ENCODE results near the gene LIPC. TPM values are rescaled to one million over a fixed set of nuclear protein-coding genes. Genes with fewer than 3 reads are reported as not detected.

Gene LIPC
- total RNA-seq, 4 donors from 2014 or later: 0.81 to 4.6 (median 1.8) TPM

GRCh38 chr15:58551764-58552504, 120.1 kb downstream of the LIPC start:
- TF ChIP-seq POLR2A (IDR thresholded peaks at IDR 0.05) (no peak), CTCF (IDR thresholded peaks at IDR 0.05) (no peak)
- no peaks in the 10 kb centered on the region for H3K9me3 ChIP-seq
- no peaks in the 10 kb centered on the region for H3K36me3 ChIP-seq
- no peaks in the 10 kb centered on the region for H3K27me3 ChIP-seq
- 60 to 61% methylated on average over 23 of the region's 23 CpGs for WGBS, 2 donors
- H3K4me3 ChIP-seq (replicated peaks in 1 of 3): no peak overlapping the region
- intact Hi-C loops (cut with DNase I): no loop called here
- DNase-seq: peak; percentile 26 to 38
- H3K27ac ChIP-seq: no peak overlapping the region
- peaks cover 0 to 12% of the 10 kb centered on the region in 2 donors for H3K4me1 ChIP-seq

GRCh38 chr15:58552505-58553364, 120.9 kb downstream of the LIPC start:
- intact Hi-C loops (cut with DNase I): no loop called here
- TF ChIP-seq CTCF (IDR thresholded peaks at IDR 0.05) (no peak), POLR2A (IDR thresholded peaks at IDR 0.05) (no peak)
- Histone ChIP-seq H3K4me3 (replicated peaks in 1 of 3) (no peak overlapping the region), H3K4me1 (peaks cover 0 to 5% of the 10 kb centered on the region in 2 donors), H3K27me3 (no peaks in the 10 kb centered on the region), H3K36me3 (no peaks in the 10 kb centered on the region), H3K9me3 (no peaks in the 10 kb centered on the region), H3K27ac (no peak overlapping the region)
- no peak for DNase-seq
- 66 to 81% methylated on average over 21 to 24 of the region's 24 CpGs for WGBS, 2 donors

- H3K4me1 ChIP-seq: peaks cover 0 to 5% of the 10 kb centered on the region in 2 donors
- no peak overlapping the region for H3K27ac ChIP-seq
- TF ChIP-seq POLR2A (IDR thresholded peaks at IDR 0.05) (no peak), CTCF (IDR thresholded peaks at IDR 0.05) (no peak)
- H3K4me3 ChIP-seq (replicated peaks in 1 of 3): no peak overlapping the region
- H3K9me3 ChIP-seq: no peaks in the 10 kb centered on the region
- H3K27me3 ChIP-seq: no peaks in the 10 kb centered on the region
- 95 to 97% methylated on average over 9 to 10 of the region's 10 CpGs for WGBS, 2 donors
- no peak for DNase-seq
- no peaks in the 10 kb centered on the region for H3K36me3 ChIP-seq
- intact Hi-C loops (cut with DNase I): no loop called here
These were observed 121.7 kb downstream of the LIPC start for GRCh38 chr15:58553365-58553918.

GRCh38 chr15:58554758-58555157, 123.0 kb downstream of the LIPC start:
- intact Hi-C loops (cut with DNase I): no loop called here
- TF ChIP-seq POLR2A (IDR thresholded peaks at IDR 0.05) (no peak), CTCF (IDR thresholded peaks at IDR 0.05) (no peak)
- H3K36me3 ChIP-seq: no peaks in the 10 kb centered on the region
- 93 to 94% methylated on average over 5 of the region's 5 CpGs for WGBS, 2 donors
- no peak overlapping the region for H3K4me3 ChIP-seq (replicated peaks in 1 of 3)
- no peak overlapping the region for H3K27ac ChIP-seq
- DNase-seq: no peak
- no peaks in the 10 kb centered on the region for H3K27me3 ChIP-seq
- H3K4me1 ChIP-seq: peaks cover 0 to 5% of the 10 kb centered on the region in 2 donors
- no peaks in the 10 kb centered on the region for H3K9me3 ChIP-seq

Measured in thyroid gland (tissue), 4 donors.